Nucleus accumbens (tissue), 56 donors: ENCODE measurements around the gene GBGT1.
A peak's percentile ranks its signal among the peaks of the same experiment; 100 is the strongest.
"Not testable (repeated sequence)": the region's sequence is repeated elsewhere in the genome, so short reads cannot be mapped to it uniquely, and the experiment has no call there.

ENCODE experiments used
- DNase-seq, 56 donors: peaks; one replicate each; lab custom pipeline; 2025; lab: John Stamatoyannopoulos, UW

Gene GBGT1

GRCh38 chr9:133199648-133200321, 36.1 kb upstream of the GBGT1 start:
- peak in 3 of 56 donors; percentile 3 to 18 (median 14) for DNase-seq

DNA sequence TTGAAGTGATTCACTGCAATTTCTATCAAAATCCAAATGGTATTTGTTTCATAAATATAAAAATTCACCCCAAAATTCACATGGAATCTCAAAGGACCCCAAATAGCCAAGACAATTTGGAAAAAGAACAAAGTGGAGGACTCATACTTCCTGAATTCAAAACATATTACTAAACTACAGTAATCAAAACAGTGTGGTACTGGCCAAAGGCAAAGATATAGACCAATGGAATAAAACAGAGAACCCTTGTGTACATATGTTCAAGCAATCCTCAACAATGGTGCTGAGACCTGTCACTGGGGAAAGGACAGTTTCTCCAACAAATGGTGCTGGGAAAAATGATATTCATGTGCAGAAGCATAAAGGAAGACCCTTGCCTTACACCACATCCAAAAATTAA, 31.3 kb upstream of the GBGT1 start:
- DNase-seq, result no peak

- DNase-seq, result no peak
These were observed 30.9 kb upstream of the GBGT1 start for GRCh38 chr9:133194597-133194996.

GRCh38 chr9:133191989-133192388, 28.3 kb upstream of the GBGT1 start:
- no peak for DNase-seq

DNA sequence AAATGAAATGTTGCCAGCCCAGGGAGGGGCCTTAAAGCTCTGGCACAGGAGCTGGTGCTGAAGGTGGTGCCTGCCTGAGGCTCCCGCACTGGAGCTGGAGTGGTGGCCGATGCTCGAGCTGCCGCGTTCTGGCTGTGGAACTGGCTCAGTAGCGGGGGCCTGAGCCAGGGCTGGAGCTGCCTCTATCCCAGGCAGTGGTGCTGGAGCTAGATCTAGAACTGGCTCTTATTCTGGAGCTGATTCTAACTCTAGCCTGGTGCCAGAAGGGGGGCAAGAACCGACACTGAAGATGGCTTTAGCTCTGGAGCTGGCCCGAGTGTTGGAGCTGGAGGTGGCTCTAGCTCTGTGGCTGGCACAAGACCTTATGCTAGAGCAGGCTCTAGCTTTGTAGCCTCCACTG, 26.1 kb upstream of the GBGT1 start:
- no peak for DNase-seq

GRCh38 chr9:133188843-133189180, 25.1 kb upstream of the GBGT1 start:
- no peak for DNase-seq

DNA sequence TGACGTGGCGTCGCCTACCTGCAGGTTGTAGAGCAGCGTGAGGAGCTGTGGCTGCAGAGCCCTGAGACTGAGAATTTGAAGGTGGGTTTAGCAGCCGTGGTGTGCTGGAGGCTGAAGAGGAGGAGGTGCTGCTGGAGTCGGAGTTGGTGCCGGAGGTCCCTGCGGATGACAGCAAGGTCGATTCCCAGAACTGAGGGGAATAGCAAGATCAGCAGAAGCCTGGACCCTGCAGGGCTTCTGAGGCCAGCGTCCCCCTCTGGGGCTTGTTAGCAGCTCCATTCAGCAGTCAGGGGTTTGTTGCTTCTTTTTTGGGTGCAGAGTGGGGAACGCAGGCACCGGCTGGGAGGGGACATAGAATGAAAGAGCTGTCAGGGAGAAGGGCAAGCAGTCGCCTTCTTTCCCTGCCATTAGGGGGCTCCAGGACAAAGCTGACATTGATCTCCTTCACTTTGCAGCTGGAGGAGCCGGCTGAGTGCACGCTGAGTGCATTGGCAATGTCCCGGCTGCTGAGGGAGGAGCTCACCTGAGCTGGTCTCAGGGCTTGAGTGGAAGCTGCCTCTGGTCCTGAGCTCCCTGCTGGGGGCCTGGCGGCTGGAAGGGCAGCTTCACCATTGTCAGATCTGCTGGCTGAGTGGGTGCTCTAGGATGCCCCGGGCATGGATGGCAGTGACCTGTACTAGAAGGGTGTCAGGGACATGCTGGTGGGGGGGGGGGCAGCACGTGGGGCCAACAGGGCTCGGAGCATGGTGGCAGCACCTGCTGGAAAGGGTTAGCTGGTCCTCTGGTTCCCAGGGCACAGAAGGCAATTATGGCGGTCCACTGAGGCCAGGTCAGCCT, 24.5 kb upstream of the GBGT1 start:
- DNase-seq, result peak in 3 of 56 donors; percentile 3 to 32 (median 15)

DNA sequence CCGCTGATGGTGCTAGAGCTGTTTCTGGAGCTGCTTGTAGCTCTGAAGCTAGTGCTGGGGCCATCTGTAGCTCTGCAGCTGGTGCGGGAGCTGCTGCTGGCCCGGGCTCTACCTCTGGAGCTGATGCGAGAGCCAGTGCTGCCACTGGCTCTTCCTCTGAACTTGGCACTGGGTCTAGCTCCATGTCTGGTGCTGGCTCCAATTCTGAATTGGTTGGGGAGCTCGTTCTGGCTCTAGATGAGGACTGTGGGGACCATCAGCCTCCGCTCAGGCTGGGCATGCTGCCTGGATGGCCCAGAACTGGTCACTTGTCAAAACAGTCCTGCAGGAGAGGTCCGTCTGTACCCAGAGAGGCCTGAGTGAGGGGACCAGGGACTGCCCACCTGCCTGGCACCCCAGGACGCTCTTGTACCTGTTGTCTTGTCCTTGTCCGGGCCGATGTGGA, 23.9 kb upstream of the GBGT1 start:
- no peak for DNase-seq

DNA sequence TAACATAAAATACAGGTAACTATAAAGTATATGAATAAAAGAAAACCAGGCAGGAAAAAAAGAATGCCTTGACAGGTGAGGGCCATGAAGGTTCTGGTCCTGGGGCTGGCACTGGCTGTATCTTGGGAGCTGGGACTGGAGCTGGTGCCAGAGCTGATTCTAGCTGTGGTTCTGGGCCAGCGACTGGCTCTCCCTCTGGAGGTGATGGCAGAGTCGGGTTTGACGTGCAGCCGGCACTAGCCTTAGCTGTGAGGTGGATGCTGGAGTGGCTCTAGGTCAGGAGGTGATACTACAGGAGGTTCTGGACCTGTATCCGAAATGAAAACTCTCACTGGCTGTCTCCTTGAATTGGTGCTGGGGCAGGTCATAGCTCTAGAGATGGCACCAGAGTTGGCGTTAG, 23.0 kb upstream of the GBGT1 start:
- no peak for DNase-seq

GRCh38 chr9:133184971-133185370, 21.3 kb upstream of the GBGT1 start:
- DNase-seq, result peak in 15 of 56 donors; percentile 9 to 55 (median 15)

DNA sequence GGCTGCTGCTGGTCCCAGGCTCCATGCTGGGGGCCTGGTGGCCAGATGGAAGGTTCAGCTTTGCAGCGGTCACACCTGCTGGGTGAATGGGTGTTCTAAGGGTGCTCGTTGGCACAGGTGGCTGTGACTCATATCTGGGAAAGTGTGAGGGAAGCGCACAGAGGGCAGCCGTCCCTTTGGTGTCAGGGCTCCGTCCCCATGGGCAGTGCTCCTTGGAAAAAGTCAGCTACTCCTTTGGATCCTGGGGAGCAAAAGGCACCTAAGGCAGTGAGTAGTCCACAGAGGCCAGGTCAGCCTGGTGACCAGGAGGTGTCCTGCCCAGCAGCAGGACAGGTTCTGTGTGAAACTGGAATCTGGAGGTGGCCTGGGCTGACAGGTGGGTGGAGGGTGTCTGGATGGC, 18.4 kb upstream of the GBGT1 start:
- DNase-seq, result no peak

DNA sequence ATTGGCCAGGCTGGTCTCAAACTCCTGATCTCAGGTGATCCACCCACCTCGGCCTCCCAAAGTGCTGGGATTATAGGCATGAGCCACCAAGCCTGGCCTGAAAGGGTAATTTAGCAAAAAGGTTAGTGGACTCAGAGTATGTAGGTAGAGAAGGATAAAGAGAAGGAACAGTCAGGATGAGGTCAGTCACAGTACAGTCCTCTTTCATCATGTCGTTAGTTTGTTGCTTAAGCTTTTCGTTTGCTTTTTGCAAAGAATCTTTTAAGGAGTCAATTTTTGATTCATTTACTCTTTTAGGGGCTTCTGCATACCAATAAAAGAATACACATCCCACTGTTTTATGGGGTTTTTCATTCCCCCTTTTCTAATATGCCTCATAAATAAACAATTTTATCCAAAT, 17.8 kb upstream of the GBGT1 start:
- no peak for DNase-seq

DNA sequence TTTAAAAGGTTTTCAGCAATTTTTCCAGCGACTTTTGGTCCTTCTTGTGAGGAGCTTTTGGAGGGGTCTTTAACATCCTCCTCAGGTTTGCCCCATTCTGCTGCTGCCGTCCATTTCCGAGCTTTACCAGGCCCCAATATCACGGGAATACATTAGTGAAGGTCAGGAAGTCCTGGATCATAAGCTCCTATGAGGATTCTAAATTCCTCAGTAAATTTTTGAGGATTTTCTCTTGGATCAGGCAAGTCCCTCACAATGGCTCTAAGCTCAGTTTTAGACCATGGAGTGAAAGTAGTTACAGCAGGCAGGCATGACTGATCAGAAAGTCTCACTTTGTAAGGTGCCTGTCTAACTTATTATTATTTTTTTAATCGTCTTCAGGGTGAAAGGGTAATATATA, 17.2 kb upstream of the GBGT1 start:
- DNase-seq, result no peak

DNA sequence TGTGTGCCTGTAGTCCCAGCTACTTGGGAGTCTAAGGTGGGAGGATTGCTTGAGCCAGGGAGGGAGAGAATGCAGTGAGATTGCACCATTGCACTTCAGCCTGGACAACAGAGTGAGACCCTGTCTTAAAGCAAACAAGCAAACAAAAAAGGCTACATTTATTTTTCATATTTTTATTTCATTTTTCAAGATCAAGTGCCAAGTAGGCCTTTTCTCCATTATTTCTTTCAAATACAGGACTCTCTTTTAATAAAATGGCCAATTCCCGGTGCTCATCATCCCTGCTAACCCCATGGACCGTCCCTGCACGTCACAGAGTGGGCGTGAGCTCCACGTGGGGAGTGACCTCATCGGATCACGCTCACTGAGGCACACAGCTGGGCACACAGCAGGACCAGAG, 9.3 kb upstream of the GBGT1 start:
- DNase-seq, result no peak

GRCh38 chr9:133171161-133171961, 7.6 kb upstream of the GBGT1 start:
- DNase-seq, result no peak

GRCh38 chr9:133170716-133171115, 7.0 kb upstream of the GBGT1 start:
- no peak for DNase-seq

- DNase-seq, result not testable (repeated sequence)
These were observed 6.0 kb upstream of the GBGT1 start for GRCh38 chr9:133169687-133170086.

DNA sequence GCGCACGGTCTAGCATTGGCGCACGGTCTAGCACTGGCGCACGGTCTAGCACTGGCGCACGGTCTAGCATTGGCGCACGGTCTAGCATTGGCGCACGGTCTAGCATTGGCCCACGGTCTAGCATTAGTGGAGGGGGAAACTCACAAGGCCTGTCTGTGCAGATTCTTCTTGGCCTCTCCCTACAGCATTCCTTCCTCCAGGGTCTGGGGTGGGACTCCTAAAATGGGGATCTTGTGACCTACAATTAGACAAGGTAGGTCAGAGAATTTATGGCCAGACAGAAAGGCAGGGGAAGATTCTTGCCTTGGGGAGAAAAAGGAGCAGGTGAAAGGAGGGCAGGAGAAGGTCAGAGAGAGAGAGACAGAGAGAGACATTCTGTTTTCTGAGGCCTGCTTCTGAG, 5.4 kb upstream of the GBGT1 start:
- DNase-seq, result no peak

GRCh38 chr9:133168432-133168831, 4.7 kb upstream of the GBGT1 start:
- no peak for DNase-seq

GRCh38 chr9:133167769-133168168, 4.1 kb upstream of the GBGT1 start:
- DNase-seq, result no peak

GRCh38 chr9:133167096-133167730, 3.5 kb upstream of the GBGT1 start:
- DNase-seq, result no peak
